GM20000 (cell line): Measurements from ENCODE around the gene RFC4.

Source experiments
- DNase-seq: peaks from one replicate; pipeline ENCODE4 v3.0.0; 2012; ENCODE audit warnings: low spot score
- TF ChIP-seq, protein P1 (sequence below): IDR thresholded peaks from 2 replicates; pipeline ENCODE4 v1.5.1; 2012; ENCODE audit warnings: mild to moderate bottlenecking, control low read depth; ENCODE audit errors: extremely low read depth, missing control alignments

RFC4 gene

DNA sequence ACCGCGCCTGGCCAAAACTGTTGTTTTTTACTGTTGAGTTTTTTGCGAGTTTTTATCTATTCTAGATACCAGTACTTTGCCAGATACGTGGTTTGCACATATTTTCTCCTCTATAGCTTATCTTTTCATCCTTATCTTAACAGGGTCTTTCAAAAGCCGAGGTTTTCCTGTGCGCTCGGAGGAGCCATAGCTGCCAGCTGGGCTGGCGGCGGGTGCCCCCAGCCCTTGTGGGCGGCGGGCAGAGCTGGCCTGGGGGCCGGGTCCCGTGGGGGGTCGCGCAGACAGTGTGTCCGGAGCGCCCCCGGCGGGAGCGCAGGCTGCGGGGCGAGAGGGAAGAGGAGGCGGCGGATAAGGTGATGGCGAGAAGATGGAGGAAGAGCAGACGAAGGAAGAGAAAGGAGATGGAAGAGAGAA, 34.0 kb downstream of the RFC4 start:
- TF ChIP-seq, protein P1, sequence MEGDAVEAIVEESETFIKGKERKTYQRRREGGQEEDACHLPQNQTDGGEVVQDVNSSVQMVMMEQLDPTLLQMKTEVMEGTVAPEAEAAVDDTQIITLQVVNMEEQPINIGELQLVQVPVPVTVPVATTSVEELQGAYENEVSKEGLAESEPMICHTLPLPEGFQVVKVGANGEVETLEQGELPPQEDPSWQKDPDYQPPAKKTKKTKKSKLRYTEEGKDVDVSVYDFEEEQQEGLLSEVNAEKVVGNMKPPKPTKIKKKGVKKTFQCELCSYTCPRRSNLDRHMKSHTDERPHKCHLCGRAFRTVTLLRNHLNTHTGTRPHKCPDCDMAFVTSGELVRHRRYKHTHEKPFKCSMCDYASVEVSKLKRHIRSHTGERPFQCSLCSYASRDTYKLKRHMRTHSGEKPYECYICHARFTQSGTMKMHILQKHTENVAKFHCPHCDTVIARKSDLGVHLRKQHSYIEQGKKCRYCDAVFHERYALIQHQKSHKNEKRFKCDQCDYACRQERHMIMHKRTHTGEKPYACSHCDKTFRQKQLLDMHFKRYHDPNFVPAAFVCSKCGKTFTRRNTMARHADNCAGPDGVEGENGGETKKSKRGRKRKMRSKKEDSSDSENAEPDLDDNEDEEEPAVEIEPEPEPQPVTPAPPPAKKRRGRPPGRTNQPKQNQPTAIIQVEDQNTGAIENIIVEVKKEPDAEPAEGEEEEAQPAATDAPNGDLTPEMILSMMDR, result no peak
- DNase-seq, result no peak

DNA sequence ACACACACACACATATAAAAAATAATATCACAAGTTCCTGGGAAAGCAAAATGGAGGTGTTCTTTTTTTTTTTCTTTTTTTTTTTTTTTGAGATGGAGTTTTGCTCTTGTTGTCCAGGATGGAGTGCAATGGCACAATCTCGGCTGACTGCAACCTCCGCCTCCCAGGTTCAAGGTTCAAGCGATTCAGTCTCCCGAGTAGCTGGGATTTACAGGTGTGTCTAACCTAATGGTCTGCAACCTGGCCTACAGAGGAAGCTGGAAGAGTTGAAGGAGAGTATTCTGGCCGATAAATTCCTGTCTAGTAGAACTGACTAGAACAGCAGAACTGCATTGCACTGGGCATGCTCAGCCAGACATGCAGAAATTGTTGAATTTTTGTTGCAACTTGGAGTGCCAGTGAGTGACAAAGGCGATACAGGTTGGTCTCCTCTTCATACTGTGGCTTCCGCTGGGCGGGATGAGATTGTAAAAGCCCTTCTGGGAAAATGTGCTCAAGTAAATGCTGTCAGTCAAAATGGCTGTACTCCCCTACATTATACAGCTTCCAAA, 45.3 kb downstream of the RFC4 start:
- no peak for DNase-seq
- TF ChIP-seq, protein P1, result no peak

GRCh38 chr3:186760141-186760833, 46.0 kb downstream of the RFC4 start:
- TF ChIP-seq, protein P1, result no peak
- DNase-seq, result no peak

DNA sequence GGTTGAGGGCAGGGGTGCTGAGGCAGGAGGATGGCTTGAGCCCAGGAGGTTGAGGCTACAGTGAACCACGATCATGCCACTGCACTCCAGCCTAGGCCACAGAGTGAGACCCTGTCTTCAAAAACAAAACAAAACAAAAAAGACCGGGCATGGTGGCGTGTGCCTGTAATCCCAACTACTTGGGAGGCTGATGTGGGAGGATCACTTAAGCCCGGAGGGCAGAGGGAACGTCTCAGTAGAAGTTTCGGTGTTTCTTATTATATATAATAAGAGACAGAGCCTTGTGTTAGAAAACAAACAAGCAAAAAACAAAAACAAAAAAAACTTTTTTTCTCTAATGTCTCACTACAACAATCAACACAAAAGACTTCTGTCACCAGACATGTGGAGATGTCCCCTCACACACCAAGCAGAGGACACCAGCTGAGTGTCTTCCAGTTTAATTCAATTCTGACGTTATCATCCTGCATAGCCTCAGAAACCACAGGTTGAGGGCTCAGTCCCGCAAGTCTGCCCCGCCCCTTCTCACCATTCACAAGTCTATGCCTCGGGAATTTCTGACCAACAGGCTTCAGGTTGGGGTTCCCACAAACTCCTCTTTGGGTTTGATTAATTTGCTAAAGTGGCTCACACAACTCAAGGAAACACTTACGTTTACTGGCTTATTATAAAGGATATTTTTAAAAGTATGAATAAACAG, 46.9 kb downstream of the RFC4 start:
- no peak for DNase-seq
- TF ChIP-seq, protein P1, result no peak

DNA sequence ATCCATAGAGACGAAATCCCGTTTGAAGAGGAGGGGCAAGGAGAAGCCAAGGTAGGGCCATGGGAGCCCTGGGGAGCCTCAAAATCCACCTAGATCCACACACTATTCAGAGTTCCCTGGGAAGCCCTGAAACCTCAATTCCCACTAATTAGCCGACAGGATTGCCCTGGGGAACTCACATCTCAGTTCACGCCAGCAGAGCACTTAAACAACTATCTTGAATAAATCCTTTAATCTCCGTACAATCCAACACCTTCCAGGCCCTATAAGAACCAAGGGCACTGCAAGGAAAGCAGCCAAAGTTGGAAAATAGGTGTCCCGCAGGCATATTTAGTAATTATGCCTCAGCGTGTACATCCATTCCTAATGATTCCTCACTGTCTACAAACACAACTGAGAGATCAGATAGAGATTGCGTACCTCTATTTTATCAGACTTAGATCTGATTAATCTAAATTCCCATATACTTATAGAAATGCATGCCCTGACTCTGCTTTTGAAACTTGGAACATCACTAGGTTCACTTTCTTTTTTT, 48.5 kb downstream of the RFC4 start:
- DNase-seq, result no peak
- TF ChIP-seq, protein P1, result no peak

DNA sequence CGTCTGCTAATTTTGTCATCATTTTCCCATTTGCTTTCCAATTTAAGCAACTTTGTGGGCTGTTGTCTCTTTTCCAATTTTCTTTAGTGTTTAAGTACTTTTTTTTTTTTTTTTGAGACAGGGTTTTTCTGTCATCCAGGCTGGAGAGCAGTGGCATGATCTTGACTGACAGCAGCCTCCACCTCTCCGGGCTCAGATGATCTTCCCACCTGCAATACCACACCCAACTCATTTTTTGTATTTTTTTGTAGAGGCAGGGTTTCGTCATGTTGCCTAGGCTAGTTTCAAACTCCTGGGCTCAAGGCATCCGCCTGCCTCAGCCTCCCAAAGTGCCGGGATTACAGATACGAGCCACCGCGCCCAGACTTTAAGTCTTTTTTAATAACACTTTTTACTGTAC, 49.1 kb downstream of the RFC4 start:
- DNase-seq, result no peak
- TF ChIP-seq, protein P1, result no peak

- TF ChIP-seq, protein P1, result no peak
- no peak for DNase-seq
Observed at GRCh38 chr3:186754871-186755270, 51.4 kb downstream of the RFC4 start.
